Glutamatergic neuron (in vitro differentiated cells): ENCODE measurements around the gene KAT6B. TPM values are rescaled to one million over a fixed set of nuclear protein-coding genes. Genes with fewer than 3 reads are reported as not detected.
A peak's percentile ranks its signal among the peaks of the same experiment; 100 is the strongest.

Experiments used
- DNase-seq: peaks from one replicate; pipeline ENCODE4 v3.0.0; 2022
- H3K27ac Mint-ChIP-seq: one replicate; pipeline ENCODE4 v1.8.0; 2020; ENCODE audit warnings: mild to moderate bottlenecking, mixed read lengths, inconsistent platforms; ENCODE audit not compliant: unreplicated experiment
- H3K27me3 Mint-ChIP-seq: one replicate; pipeline ENCODE4 v1.8.0; 2020; ENCODE audit warnings: mild to moderate bottlenecking, moderate library complexity, mixed read lengths, inconsistent platforms; ENCODE audit not compliant: unreplicated experiment
- H3K36me3 Mint-ChIP-seq: one replicate; pipeline ENCODE4 v1.8.0; 2020; ENCODE audit warnings: mild to moderate bottlenecking, mixed read lengths, inconsistent platforms; ENCODE audit not compliant: unreplicated experiment
- H3K4me1 Mint-ChIP-seq: one replicate; pipeline ENCODE4 v1.8.0; 2020; ENCODE audit warnings: mild to moderate bottlenecking, low read depth, mixed read lengths, inconsistent platforms; ENCODE audit not compliant: unreplicated experiment
- H3K4me3 Mint-ChIP-seq: one replicate; pipeline ENCODE4 v1.8.0; 2020; ENCODE audit warnings: mild to moderate bottlenecking, mixed read lengths, inconsistent platforms; ENCODE audit not compliant: unreplicated experiment
- H3K9me3 Mint-ChIP-seq: one replicate; pipeline ENCODE4 v1.8.0; 2020; ENCODE audit warnings: mild to moderate bottlenecking, moderate library complexity, mixed read lengths, inconsistent platforms; ENCODE audit not compliant: unreplicated experiment
- total RNA-seq: library from RNA; stranded (reverse); fragmentation: NEBNext Ultra II Directional; extraction: Animal tissue kit (Norgen Biotek cat#: 25700); gene quantifications from one replicate; pipeline ENCODE4 v1.2.1, GENCODE V29; 2021; ENCODE audit not compliant: unreplicated experiment
- TF ChIP-seq, protein P1 (sequence below): fragments of 200-600 bp; sonication (generic); IDR thresholded peaks from one replicate; pipeline ENCODE4 v1.5.0; 2021; ENCODE audit not compliant: partially characterized antibody, unreplicated experiment

Gene KAT6B
- total RNA-seq, 1 donor from 2014 or later = 75.3 TPM

- no peak overlapping the region for H3K4me3 Mint-ChIP-seq
- no peak overlapping the region for H3K27ac Mint-ChIP-seq
- no peaks in the 10 kb centered on the region for H3K27me3 Mint-ChIP-seq
- no peaks in the 10 kb centered on the region for H3K36me3 Mint-ChIP-seq
- H3K9me3 Mint-ChIP-seq = peaks cover 1% of the 10 kb centered on the region
- TF ChIP-seq, protein P1, sequence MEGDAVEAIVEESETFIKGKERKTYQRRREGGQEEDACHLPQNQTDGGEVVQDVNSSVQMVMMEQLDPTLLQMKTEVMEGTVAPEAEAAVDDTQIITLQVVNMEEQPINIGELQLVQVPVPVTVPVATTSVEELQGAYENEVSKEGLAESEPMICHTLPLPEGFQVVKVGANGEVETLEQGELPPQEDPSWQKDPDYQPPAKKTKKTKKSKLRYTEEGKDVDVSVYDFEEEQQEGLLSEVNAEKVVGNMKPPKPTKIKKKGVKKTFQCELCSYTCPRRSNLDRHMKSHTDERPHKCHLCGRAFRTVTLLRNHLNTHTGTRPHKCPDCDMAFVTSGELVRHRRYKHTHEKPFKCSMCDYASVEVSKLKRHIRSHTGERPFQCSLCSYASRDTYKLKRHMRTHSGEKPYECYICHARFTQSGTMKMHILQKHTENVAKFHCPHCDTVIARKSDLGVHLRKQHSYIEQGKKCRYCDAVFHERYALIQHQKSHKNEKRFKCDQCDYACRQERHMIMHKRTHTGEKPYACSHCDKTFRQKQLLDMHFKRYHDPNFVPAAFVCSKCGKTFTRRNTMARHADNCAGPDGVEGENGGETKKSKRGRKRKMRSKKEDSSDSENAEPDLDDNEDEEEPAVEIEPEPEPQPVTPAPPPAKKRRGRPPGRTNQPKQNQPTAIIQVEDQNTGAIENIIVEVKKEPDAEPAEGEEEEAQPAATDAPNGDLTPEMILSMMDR = no peak
- no peak for DNase-seq
- peaks cover 26% of the 10 kb centered on the region for H3K4me1 Mint-ChIP-seq
Observed at GRCh38 chr10:74953214-74953613, 126.8 kb downstream of the KAT6B start.

DNA sequence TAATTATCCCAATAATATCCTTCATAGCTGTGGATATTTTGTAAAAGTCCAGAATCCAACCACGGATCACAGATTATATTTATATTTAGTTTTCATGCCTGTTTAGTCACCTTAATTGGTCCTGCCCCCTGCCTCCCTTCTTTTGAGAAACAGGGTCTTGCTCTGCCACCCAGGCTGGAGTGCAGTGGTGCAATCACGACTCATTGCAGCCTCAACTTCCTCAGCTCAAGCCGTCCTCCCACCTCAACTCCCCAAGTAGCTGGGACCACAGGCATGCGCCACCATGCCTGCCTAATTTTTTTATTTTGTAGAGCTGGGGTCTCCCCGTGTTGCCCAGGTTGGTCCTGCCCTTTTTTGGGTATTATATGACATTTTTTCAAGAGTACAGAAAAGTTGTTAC lies 129.4 kb downstream of the KAT6B start:
- Mint-ChIP-seq H3K9me3 (peaks cover 1% of the 10 kb centered on the region), H3K27ac (no peak overlapping the region), H3K4me3 (no peak overlapping the region), H3K36me3 (no peaks in the 10 kb centered on the region), H3K4me1 (peaks cover 22% of the 10 kb centered on the region), H3K27me3 (no peaks in the 10 kb centered on the region)
- TF ChIP-seq, protein P1 = no peak
- no peak for DNase-seq

- no peak overlapping the region for H3K27ac Mint-ChIP-seq
- peaks cover 28% of the 10 kb centered on the region for H3K4me1 Mint-ChIP-seq
- H3K9me3 Mint-ChIP-seq = peaks cover 1% of the 10 kb centered on the region
- TF ChIP-seq, protein P1 = no peak
- no peak for DNase-seq
- no peak overlapping the region for H3K4me3 Mint-ChIP-seq
- no peaks in the 10 kb centered on the region for H3K27me3 Mint-ChIP-seq
- no peaks in the 10 kb centered on the region for H3K36me3 Mint-ChIP-seq
Observed at GRCh38 chr10:74956555-74957111, 130.2 kb downstream of the KAT6B start.

GRCh38 chr10:74957285-74957961 lies 131.0 kb downstream of the KAT6B start:
- DNase-seq = no peak
- Mint-ChIP-seq H3K27ac (peak overlapping the region; percentile 62), H3K36me3 (no peaks in the 10 kb centered on the region), H3K27me3 (no peaks in the 10 kb centered on the region), H3K9me3 (peaks cover 1% of the 10 kb centered on the region), H3K4me1 (peaks cover 28% of the 10 kb centered on the region), H3K4me3 (peak overlapping the region; percentile 44)
- TF ChIP-seq, protein P1 = no peak

- Mint-ChIP-seq H3K36me3 (no peaks in the 10 kb centered on the region), H3K9me3 (peaks cover 1% of the 10 kb centered on the region), H3K4me3 (no peak overlapping the region), H3K27ac (peak overlapping the region; percentile 24), H3K4me1 (peaks cover 32% of the 10 kb centered on the region), H3K27me3 (no peaks in the 10 kb centered on the region)
- DNase-seq = no peak
- TF ChIP-seq, protein P1 = no peak
Observed at GRCh38 chr10:74958316-74958715, 131.9 kb downstream of the KAT6B start.
